Measurements from ENCODE around the gene PEG3.

DNA sequence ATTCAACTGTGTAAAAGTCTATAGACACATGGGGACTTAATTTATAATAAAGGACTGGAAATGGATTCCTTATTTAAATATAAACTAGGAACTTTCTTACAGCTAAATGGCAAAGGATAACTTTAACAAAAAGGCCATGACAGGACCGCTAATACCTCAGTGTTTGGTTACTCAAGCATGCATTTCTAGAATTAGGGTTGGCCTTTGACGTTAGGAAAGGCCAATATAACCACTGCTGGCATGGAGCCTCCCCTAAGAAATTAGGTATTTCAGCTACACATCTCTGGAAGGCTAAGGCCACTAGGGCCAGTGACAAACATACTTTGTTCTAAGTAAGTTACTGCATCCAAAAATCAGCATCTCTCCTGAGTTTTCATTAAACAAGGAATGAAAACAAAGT, 9.3 kb downstream of the PEG3 start:
- TF ChIP-seq, protein P1, sequence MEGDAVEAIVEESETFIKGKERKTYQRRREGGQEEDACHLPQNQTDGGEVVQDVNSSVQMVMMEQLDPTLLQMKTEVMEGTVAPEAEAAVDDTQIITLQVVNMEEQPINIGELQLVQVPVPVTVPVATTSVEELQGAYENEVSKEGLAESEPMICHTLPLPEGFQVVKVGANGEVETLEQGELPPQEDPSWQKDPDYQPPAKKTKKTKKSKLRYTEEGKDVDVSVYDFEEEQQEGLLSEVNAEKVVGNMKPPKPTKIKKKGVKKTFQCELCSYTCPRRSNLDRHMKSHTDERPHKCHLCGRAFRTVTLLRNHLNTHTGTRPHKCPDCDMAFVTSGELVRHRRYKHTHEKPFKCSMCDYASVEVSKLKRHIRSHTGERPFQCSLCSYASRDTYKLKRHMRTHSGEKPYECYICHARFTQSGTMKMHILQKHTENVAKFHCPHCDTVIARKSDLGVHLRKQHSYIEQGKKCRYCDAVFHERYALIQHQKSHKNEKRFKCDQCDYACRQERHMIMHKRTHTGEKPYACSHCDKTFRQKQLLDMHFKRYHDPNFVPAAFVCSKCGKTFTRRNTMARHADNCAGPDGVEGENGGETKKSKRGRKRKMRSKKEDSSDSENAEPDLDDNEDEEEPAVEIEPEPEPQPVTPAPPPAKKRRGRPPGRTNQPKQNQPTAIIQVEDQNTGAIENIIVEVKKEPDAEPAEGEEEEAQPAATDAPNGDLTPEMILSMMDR (IDR thresholded peaks at IDR 0.05; ENCODE audit: low read length) = no peak
- TF ChIP-seq EZH2phosphoT487 (IDR thresholded peaks at IDR 0.05; ENCODE audit: low read length) = no peak

All from MM.1S (cell line).